Endothelial cell (in vitro differentiated cells): Measurements from ENCODE around the gene SPATA31C2. TPM values are rescaled to one million over a fixed set of nuclear protein-coding genes. Genes with fewer than 3 reads are reported as not detected.
"Not testable (repeated sequence)": the region's sequence is repeated elsewhere in the genome, so short reads cannot be mapped to it uniquely, and the experiment has no call there.

Experiments used
- DNase-seq: peaks from one replicate; pipeline ENCODE4 v3.0.0; 2021; ENCODE audit warnings: low spot score
- H3K27ac Mint-ChIP-seq: one replicate; pipeline ENCODE4 v1.8.0; 2021; ENCODE audit warnings: mixed read lengths, inconsistent platforms; ENCODE audit not compliant: unreplicated experiment
- H3K27me3 Mint-ChIP-seq: one replicate; pipeline ENCODE4 v1.8.0; 2021; ENCODE audit warnings: mild to moderate bottlenecking, moderate library complexity, mixed read lengths, inconsistent platforms; ENCODE audit not compliant: unreplicated experiment
- H3K36me3 Mint-ChIP-seq: one replicate; pipeline ENCODE4 v1.8.0; 2021; ENCODE audit warnings: mild to moderate bottlenecking, low read depth, mixed read lengths, inconsistent platforms; ENCODE audit not compliant: unreplicated experiment
- H3K4me1 Mint-ChIP-seq: one replicate; pipeline ENCODE4 v1.8.0; 2021; ENCODE audit warnings: mild to moderate bottlenecking, mixed read lengths, inconsistent platforms; ENCODE audit not compliant: unreplicated experiment
- H3K4me3 Mint-ChIP-seq: one replicate; pipeline ENCODE4 v1.8.0; 2021; ENCODE audit warnings: mild to moderate bottlenecking, mixed read lengths, inconsistent platforms; ENCODE audit not compliant: unreplicated experiment
- H3K9me3 Mint-ChIP-seq: one replicate; pipeline ENCODE4 v1.8.0; 2021; ENCODE audit warnings: mixed read lengths, inconsistent platforms; ENCODE audit not compliant: unreplicated experiment
- CTCF ChIP-seq: fragments of 200-600 bp; sonication (generic); IDR thresholded peaks from one replicate; pipeline ENCODE4 v1.5.0; 2021; ENCODE audit warnings: antibody characterized with exemption; ENCODE audit not compliant: unreplicated experiment
- total RNA-seq: library from RNA; stranded (reverse); fragmentation: NEBNext Ultra II Directional; extraction: Animal tissue kit (Norgen Biotek cat#: 25700); gene quantifications from one replicate; pipeline ENCODE4 v1.2.1, GENCODE V29; 2021; ENCODE audit not compliant: unreplicated experiment

Gene SPATA31C2
- total RNA-seq, 1 donor from 2014 or later, result not detected

- H3K27me3 Mint-ChIP-seq, H3K4me1 Mint-ChIP-seq, H3K27ac Mint-ChIP-seq, DNase-seq, H3K36me3 Mint-ChIP-seq, H3K9me3 Mint-ChIP-seq, H3K4me3 Mint-ChIP-seq: not testable (repeated sequence)
Measured at GRCh38 chr9:88118121-88118520, 20.2 kb downstream of the SPATA31C2 start.

- not testable (repeated sequence) for H3K27me3 Mint-ChIP-seq, H3K36me3 Mint-ChIP-seq, H3K4me3 Mint-ChIP-seq, DNase-seq, H3K9me3 Mint-ChIP-seq, H3K27ac Mint-ChIP-seq, H3K4me1 Mint-ChIP-seq
Measured at GRCh38 chr9:88114968-88115612, 23.2 kb downstream of the SPATA31C2 start.

- H3K4me1 Mint-ChIP-seq, DNase-seq, H3K36me3 Mint-ChIP-seq, H3K27me3 Mint-ChIP-seq, H3K9me3 Mint-ChIP-seq, H3K27ac Mint-ChIP-seq, H3K4me3 Mint-ChIP-seq: not testable (repeated sequence)
Measured at GRCh38 chr9:88114283-88114967, 23.9 kb downstream of the SPATA31C2 start.

GRCh38 chr9:88113156-88114130, 24.8 kb downstream of the SPATA31C2 start:
- not testable (repeated sequence) for DNase-seq, H3K27me3 Mint-ChIP-seq, H3K27ac Mint-ChIP-seq, H3K4me3 Mint-ChIP-seq, H3K36me3 Mint-ChIP-seq, H3K4me1 Mint-ChIP-seq, H3K9me3 Mint-ChIP-seq

- peaks cover 3% of the 10 kb centered on the region for H3K27me3 Mint-ChIP-seq
- no peaks in the 10 kb centered on the region for H3K36me3 Mint-ChIP-seq
- H3K4me1 Mint-ChIP-seq, result peaks cover 14% of the 10 kb centered on the region
- DNase-seq, result no peak
- no peak for TF ChIP-seq CTCF
- no peak overlapping the region for H3K4me3 Mint-ChIP-seq
- H3K9me3 Mint-ChIP-seq, result no peaks in the 10 kb centered on the region
- no peak overlapping the region for H3K27ac Mint-ChIP-seq
Measured at GRCh38 chr9:88110026-88110425, 28.2 kb downstream of the SPATA31C2 start.

GRCh38 chr9:88108779-88109178, 29.5 kb downstream of the SPATA31C2 start:
- no peak for DNase-seq
- peaks cover 3% of the 10 kb centered on the region for H3K27me3 Mint-ChIP-seq
- no peak overlapping the region for H3K4me3 Mint-ChIP-seq
- H3K36me3 Mint-ChIP-seq, result no peaks in the 10 kb centered on the region
- no peak for TF ChIP-seq CTCF
- H3K27ac Mint-ChIP-seq, result no peak overlapping the region
- no peaks in the 10 kb centered on the region for H3K9me3 Mint-ChIP-seq
- H3K4me1 Mint-ChIP-seq, result peaks cover 14% of the 10 kb centered on the region
